Upper lobe of right lung (tissue), 1 donor: Measurements from ENCODE around the gene CENPP. TPM values are rescaled to one million over a fixed set of nuclear protein-coding genes. Genes with fewer than 3 reads are reported as not detected.

Experiments
- ATAC-seq: fragments of 200-7000 bp; cut with Tn5 transposase; one replicate; pipeline ENCODE4 v1.9.1; 2020; ENCODE audit warnings: mild to moderate bottlenecking, moderate library complexity
- DNase-seq: peaks from one replicate; pipeline ENCODE4 v3.0.0-alpha.2; 2020
- H3K27ac ChIP-seq: fragments of 200-600 bp; one replicate; pipeline ENCODE4 v1.8.0; 2022
- H3K27me3 ChIP-seq: fragments of 200-600 bp; one replicate; pipeline ENCODE4 v1.8.0; 2022; ENCODE audit warnings: mild to moderate bottlenecking
- H3K36me3 ChIP-seq: fragments of 200-600 bp; one replicate; pipeline ENCODE4 v1.8.0; 2022
- H3K4me1 ChIP-seq: fragments of 200-600 bp; one replicate; pipeline ENCODE4 v1.8.0; 2022
- H3K4me3 ChIP-seq: fragments of 200-600 bp; one replicate; pipeline ENCODE4 v1.8.0; 2022; ENCODE audit warnings: mild to moderate bottlenecking
- H3K9me3 ChIP-seq: fragments of 200-600 bp; one replicate; pipeline ENCODE4 v1.8.0; 2022
- intact Hi-C: fragments of 100-400 bp; cut with DNase I; formaldehyde crosslinking; loops from one replicate; pipeline ENCODE4 v1.11.0; 2022
- total RNA-seq: library from RNA; stranded (reverse); fragmentation: NEBNext Ultra II Directional; extraction: Animal tissue kit (Norgen Biotek cat#: 25700); gene quantifications from one replicate; pipeline ENCODE4 v1.2.1, GENCODE V29; 2021
- TF ChIP-seq, protein P1 (sequence below): fragments of 200-600 bp; IDR thresholded peaks from one replicate; pipeline ENCODE4 v1.8.0; 2022; ENCODE audit warnings: antibody characterized with exemption
- donor health status: DM: no; HTN: yes; CAD: no; lungs with severe emphysema.

CENPP gene
- total RNA-seq, 1 donor from 2014 or later = 4.0 TPM

DNA sequence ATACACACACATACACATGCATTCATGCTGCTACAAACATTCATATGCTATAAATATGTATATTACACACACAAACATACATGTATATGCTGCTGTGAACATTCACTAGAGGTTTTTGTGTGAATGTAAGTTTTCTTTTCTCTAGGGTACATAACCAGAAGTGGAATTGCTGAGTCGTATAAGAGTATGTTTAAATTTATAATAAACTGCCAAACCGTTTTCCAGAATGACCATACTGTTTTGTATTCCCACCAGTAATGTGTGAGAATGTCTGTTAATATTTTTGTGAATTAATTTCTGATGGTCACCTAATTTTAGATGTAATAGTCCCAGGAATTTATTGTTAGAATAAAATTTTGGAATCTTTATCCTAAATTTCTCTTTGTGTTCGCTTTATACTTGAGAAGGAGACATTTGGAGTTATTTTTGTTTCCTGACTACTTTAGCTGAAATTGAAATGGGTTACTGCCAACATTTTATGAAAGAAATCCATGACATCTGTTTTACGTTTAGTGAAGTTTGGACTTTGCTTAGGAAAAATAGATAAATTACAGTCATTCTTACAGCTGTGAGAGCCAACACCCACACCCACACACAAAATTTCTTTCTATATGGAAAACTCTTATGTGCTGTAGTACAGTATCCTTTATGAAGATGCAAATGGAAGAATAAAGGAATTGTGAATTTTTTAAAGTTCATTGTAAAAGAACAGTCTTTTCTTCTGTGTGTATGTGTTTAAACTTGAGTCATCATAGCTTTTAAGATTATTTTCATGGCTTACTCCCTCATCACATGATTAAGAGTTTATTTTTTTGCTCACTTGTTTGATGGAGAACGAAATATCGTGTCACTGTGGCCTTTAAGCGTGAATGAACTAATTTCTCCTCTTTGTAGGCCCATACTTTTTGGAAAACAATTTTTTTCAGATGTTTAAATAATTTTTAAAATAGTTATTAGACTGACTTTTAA lies 24.3 kb downstream of the CENPP start:
- no peak for ATAC-seq
- TF ChIP-seq, protein P1, sequence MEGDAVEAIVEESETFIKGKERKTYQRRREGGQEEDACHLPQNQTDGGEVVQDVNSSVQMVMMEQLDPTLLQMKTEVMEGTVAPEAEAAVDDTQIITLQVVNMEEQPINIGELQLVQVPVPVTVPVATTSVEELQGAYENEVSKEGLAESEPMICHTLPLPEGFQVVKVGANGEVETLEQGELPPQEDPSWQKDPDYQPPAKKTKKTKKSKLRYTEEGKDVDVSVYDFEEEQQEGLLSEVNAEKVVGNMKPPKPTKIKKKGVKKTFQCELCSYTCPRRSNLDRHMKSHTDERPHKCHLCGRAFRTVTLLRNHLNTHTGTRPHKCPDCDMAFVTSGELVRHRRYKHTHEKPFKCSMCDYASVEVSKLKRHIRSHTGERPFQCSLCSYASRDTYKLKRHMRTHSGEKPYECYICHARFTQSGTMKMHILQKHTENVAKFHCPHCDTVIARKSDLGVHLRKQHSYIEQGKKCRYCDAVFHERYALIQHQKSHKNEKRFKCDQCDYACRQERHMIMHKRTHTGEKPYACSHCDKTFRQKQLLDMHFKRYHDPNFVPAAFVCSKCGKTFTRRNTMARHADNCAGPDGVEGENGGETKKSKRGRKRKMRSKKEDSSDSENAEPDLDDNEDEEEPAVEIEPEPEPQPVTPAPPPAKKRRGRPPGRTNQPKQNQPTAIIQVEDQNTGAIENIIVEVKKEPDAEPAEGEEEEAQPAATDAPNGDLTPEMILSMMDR = no peak
- no peak for DNase-seq
- intact Hi-C loops = loop anchor here (10.0 kb wide), 1 partner anchor 85 kb away; no protein-coding TSS in a partner anchor
- no peaks in the 10 kb centered on the region for H3K36me3 ChIP-seq
- H3K4me3 ChIP-seq = no peak overlapping the region
- no peaks in the 10 kb centered on the region for H3K9me3 ChIP-seq
- H3K4me1 ChIP-seq = peaks cover 4% of the 10 kb centered on the region
- no peak overlapping the region for H3K27ac ChIP-seq
- H3K27me3 ChIP-seq = no peaks in the 10 kb centered on the region

GRCh38 chr9:92350740-92351133 lies 25.0 kb downstream of the CENPP start:
- no peak for ATAC-seq
- no peak for DNase-seq
- H3K4me1 ChIP-seq = peaks cover 4% of the 10 kb centered on the region
- no peaks in the 10 kb centered on the region for H3K36me3 ChIP-seq
- TF ChIP-seq, protein P1 = no peak
- H3K4me3 ChIP-seq = no peak overlapping the region
- no peak overlapping the region for H3K27ac ChIP-seq
- intact Hi-C loops = no loop called here
- no peaks in the 10 kb centered on the region for H3K9me3 ChIP-seq
- H3K27me3 ChIP-seq = no peaks in the 10 kb centered on the region

DNA sequence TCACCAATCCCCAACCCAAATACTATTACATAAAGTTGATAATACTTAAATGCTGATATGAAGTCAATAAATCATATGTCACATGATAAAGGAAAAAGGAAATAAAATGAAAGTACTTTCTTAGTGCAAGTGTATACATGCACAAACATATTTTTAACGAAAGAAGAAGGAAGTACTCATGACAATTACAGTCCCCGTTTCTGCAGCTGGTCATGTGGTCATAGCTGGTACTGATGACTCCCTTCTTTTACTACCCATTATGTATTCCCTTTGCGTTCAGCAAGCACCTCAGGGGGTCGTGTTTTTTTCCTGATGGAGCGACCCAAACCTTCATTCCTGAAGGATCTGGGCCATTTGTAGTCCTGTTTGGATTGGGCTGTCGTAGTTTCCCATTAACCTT lies 27.3 kb downstream of the CENPP start:
- H3K9me3 ChIP-seq = no peaks in the 10 kb centered on the region
- TF ChIP-seq, protein P1 = no peak
- no peak overlapping the region for H3K27ac ChIP-seq
- H3K4me3 ChIP-seq = no peak overlapping the region
- DNase-seq (no peak), ATAC-seq (no peak)
- H3K27me3 ChIP-seq = no peaks in the 10 kb centered on the region
- peaks cover 4% of the 10 kb centered on the region for H3K4me1 ChIP-seq
- H3K36me3 ChIP-seq = no peaks in the 10 kb centered on the region
- intact Hi-C loops = no loop called here

GRCh38 chr9:92359394-92359995 lies 33.7 kb downstream of the CENPP start:
- TF ChIP-seq, protein P1 = no peak
- no peaks in the 10 kb centered on the region for H3K9me3 ChIP-seq
- no peak overlapping the region for H3K4me3 ChIP-seq
- ATAC-seq (no peak), DNase-seq (no peak)
- H3K27ac ChIP-seq = no peak overlapping the region
- intact Hi-C loops = no loop called here
- no peaks in the 10 kb centered on the region for H3K27me3 ChIP-seq
- no peaks in the 10 kb centered on the region for H3K36me3 ChIP-seq
- no peaks in the 10 kb centered on the region for H3K4me1 ChIP-seq

- TF ChIP-seq, protein P1 = no peak
- ATAC-seq (no peak), DNase-seq (no peak)
- no peak overlapping the region for H3K4me3 ChIP-seq
- no peak overlapping the region for H3K27ac ChIP-seq
- no peaks in the 10 kb centered on the region for H3K4me1 ChIP-seq
- no peaks in the 10 kb centered on the region for H3K9me3 ChIP-seq
- H3K27me3 ChIP-seq = no peaks in the 10 kb centered on the region
- H3K36me3 ChIP-seq = no peaks in the 10 kb centered on the region
- intact Hi-C loops = no loop called here
Measured at GRCh38 chr9:92360083-92360482, 34.3 kb downstream of the CENPP start.
